OCI-LY1 (cell line): ENCODE results near the gene UBR4.

ENCODE experiments used
- H2AFZ ChIP-seq: fragments of 200-600 bp; sonication (generic), shearing (Covaris generic); 2 replicates; pipeline ENCODE4 v1.6.0; 2014; ENCODE audit warnings: antibody characterized with exemption, mild to moderate bottlenecking, low read length
- H3F3A ChIP-seq: fragments of 200-600 bp; sonication (generic), shearing (Covaris generic); 2 replicates; pipeline ENCODE4 v1.6.0; 2014; ENCODE audit warnings: mild to moderate bottlenecking, antibody characterized with exemption, low read length, moderate library complexity; ENCODE audit not compliant: insufficient read depth
- H3K27ac ChIP-seq: fragments of 200-600 bp; sonication (generic); 2 replicates; pipeline ENCODE4 v1.5.1; 2014; ENCODE audit warnings: low read length, mixed run types, mild to moderate bottlenecking, low read depth; ENCODE audit not compliant: poor library complexity, severe bottlenecking
- H3K27me3 ChIP-seq: fragments of 200-600 bp; sonication (generic); 2 replicates; pipeline ENCODE4 v1.6.0; 2014; ENCODE audit warnings: antibody characterized with exemption, mild to moderate bottlenecking, low read length, moderate library complexity; ENCODE audit not compliant: insufficient read depth
- H3K36me3 ChIP-seq: fragments of 200-600 bp; sonication (generic); 2 replicates; pipeline ENCODE4 v1.6.1; 2014; ENCODE audit warnings: mild to moderate bottlenecking, antibody characterized with exemption, low read length, moderate library complexity, mixed read lengths; ENCODE audit not compliant: insufficient read depth
- H3K4me1 ChIP-seq: fragments of 200-600 bp; sonication (generic); 2 replicates; pipeline ENCODE4 v1.5.1; 2014; ENCODE audit warnings: mild to moderate bottlenecking, low read length, moderate library complexity; ENCODE audit not compliant: insufficient read depth, severe bottlenecking
- H3K4me2 ChIP-seq: fragments of 200-600 bp; sonication (generic), shearing (Covaris generic); 2 replicates; pipeline ENCODE4 v1.6.1; 2014; ENCODE audit warnings: low read length
- H3K4me3 ChIP-seq: fragments of 200-600 bp; sonication (generic); 2 replicates; pipeline ENCODE4 v1.5.1; 2014; ENCODE audit warnings: low read length, low read depth, mild to moderate bottlenecking, mixed read lengths; ENCODE audit not compliant: poor library complexity, severe bottlenecking
- H3K79me2 ChIP-seq: fragments of 200-600 bp; shearing (Covaris generic); 2 replicates; pipeline ENCODE4 v1.6.1; 2016; ENCODE audit warnings: mixed run types, low read length, mixed read lengths; ENCODE audit not compliant: insufficient read depth
- H3K9ac ChIP-seq: fragments of 200-600 bp; sonication (generic), shearing (Covaris generic); 2 replicates; pipeline ENCODE4 v1.6.1; 2014; ENCODE audit warnings: mild to moderate bottlenecking, low read length, mixed read lengths
- H3K9me2 ChIP-seq: fragments of 200-600 bp; sonication (generic), shearing (Covaris generic); 2 replicates; pipeline ENCODE4 v1.6.1; 2014; ENCODE audit warnings: low read depth, mild to moderate bottlenecking, low read length, mixed read lengths
- H3K9me3 ChIP-seq: fragments of 200-600 bp; shearing (Covaris generic); 2 replicates; pipeline ENCODE4 v1.6.1; 2014; ENCODE audit warnings: low read length, mixed read lengths
- H4K20me1 ChIP-seq: fragments of 200-600 bp; sonication (generic), shearing (Covaris generic); 2 replicates; pipeline ENCODE4 v1.6.0; 2016; ENCODE audit warnings: mild to moderate bottlenecking, low read length; ENCODE audit not compliant: insufficient read depth
- CTCF ChIP-seq: fragments of 200-600 bp; sonication (generic), shearing (Covaris generic); IDR thresholded peaks from 2 replicates; pipeline ENCODE4 v1.5.1; 2017; ENCODE audit warnings: mild to moderate bottlenecking, antibody characterized with exemption, low read length, moderate library complexity, mixed read lengths
- EZH2 ChIP-seq: fragments of 200-600 bp; sonication (generic), shearing (Covaris generic); IDR thresholded peaks from 2 replicates; pipeline ENCODE4 v1.8.0; 2017; ENCODE audit warnings: borderline replicate concordance, mixed run types, mild to moderate bottlenecking, antibody characterized with exemption, low read length, moderate library complexity, mixed read lengths

UBR4 gene

GRCh38 chr1:19139711-19140110, 70.4 kb downstream of the UBR4 start:
- Histone ChIP-seq H3K4me3 (no peak overlapping the region), H3K36me3 (peaks cover 99% of the 10 kb centered on the region), H3K4me1 (no peaks in the 10 kb centered on the region), H3K27me3 (no peaks in the 10 kb centered on the region), H3K27ac (no peak overlapping the region), H4K20me1 (no peaks in the 10 kb centered on the region), H3K79me2 (no peaks in the 10 kb centered on the region), H3K4me2 (no peak overlapping the region), H3F3A (no peaks in the 10 kb centered on the region), H3K9ac (no peak overlapping the region), H2AFZ (no peak overlapping the region), H3K9me3 (no peaks in the 10 kb centered on the region; the same call in 1 of the 2 replicates), H3K9me2 (no peaks in the 10 kb centered on the region)
- TF ChIP-seq CTCF (no peak), EZH2 (no peak)

GRCh38 chr1:19138958-19139581, 71.0 kb downstream of the UBR4 start:
- H3K36me3 ChIP-seq, result peaks cover 99% of the 10 kb centered on the region
- H3K27ac ChIP-seq, result no peak overlapping the region
- H3K4me3 ChIP-seq, result no peak overlapping the region
- no peaks in the 10 kb centered on the region; the same call in 1 of the 2 replicates for H3K9me3 ChIP-seq
- TF ChIP-seq EZH2, result no peak
- no peak for TF ChIP-seq CTCF
- H3K4me2 ChIP-seq, result no peak overlapping the region
- H2AFZ ChIP-seq, result no peak overlapping the region
- H3K9me2 ChIP-seq, result no peaks in the 10 kb centered on the region
- H4K20me1 ChIP-seq, result no peaks in the 10 kb centered on the region
- H3K4me1 ChIP-seq, result no peaks in the 10 kb centered on the region
- no peaks in the 10 kb centered on the region for H3K27me3 ChIP-seq
- H3K79me2 ChIP-seq, result no peaks in the 10 kb centered on the region
- H3F3A ChIP-seq, result no peaks in the 10 kb centered on the region
- H3K9ac ChIP-seq, result no peak overlapping the region

- no peak overlapping the region for H3K27ac ChIP-seq
- no peaks in the 10 kb centered on the region for H3K27me3 ChIP-seq
- no peaks in the 10 kb centered on the region; the same call in 1 of the 2 replicates for H3K9me3 ChIP-seq
- no peaks in the 10 kb centered on the region for H3F3A ChIP-seq
- peaks cover 98% of the 10 kb centered on the region for H3K36me3 ChIP-seq
- no peaks in the 10 kb centered on the region for H3K4me1 ChIP-seq
- H2AFZ ChIP-seq, result no peak overlapping the region
- no peaks in the 10 kb centered on the region for H3K9me2 ChIP-seq
- no peak overlapping the region for H3K4me3 ChIP-seq
- no peak overlapping the region for H3K4me2 ChIP-seq
- TF ChIP-seq EZH2, result no peak
- no peak for TF ChIP-seq CTCF
- no peaks in the 10 kb centered on the region for H4K20me1 ChIP-seq
- H3K79me2 ChIP-seq, result no peaks in the 10 kb centered on the region
- H3K9ac ChIP-seq, result no peak overlapping the region
Observed at GRCh38 chr1:19138331-19138730, 71.7 kb downstream of the UBR4 start.
